ENCODE results near the gene SPATA20. TPM values are rescaled to one million over a fixed set of nuclear protein-coding genes. Genes with fewer than 3 reads are reported as not detected.

SPATA20 gene
- total RNA-seq, 1 experiment from 2014 or later: 149 TPM

DNA sequence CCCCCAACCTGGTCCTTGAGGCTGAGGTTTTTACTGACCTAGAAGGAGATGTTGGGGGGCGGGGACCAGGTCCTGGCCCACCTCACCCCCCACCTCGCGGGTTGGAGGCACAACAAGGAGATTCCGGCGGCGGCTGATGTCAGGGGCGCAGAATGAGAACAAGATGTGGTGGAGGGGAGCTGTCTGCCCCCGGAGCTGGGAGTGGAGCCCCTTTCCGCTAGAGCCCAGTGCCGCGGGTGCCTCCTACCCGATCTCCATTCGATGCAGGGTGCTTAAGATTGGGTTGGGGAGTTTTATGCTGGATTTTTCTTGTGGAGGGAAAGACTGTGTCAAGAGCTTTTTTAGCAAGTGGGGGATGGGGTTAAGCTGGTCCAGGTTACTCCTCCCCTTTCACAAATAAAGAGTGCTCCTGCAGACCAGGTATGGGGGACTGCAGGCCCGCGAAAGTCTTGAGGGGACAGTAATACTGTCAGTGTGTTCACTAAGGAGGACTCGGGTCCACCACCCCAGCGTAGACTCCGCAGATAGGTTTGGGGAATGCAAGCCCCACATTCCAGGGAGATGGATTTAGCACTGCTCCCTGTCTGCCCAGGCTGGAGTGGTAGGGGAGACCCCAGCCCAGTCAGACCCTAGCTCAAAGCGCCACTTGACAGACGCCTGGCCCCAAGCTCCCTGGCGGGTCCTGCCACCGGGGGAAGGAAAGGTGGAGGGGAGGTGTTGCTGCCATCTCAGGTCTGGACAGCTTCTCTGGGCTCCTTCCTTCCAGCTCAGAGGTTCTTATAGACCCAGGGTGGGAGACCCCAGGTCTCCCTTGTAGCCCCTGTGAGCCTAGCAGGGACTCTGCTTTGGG, 15.5 kb downstream of the SPATA20 start:
- Mint-ChIP-seq H3K27me3 (ENCODE audit: insufficient read depth, unreplicated experiment) (peaks cover 22% of the 10 kb centered on the region), H3K27ac (ENCODE audit: unreplicated experiment) (no peak overlapping the region), H3K4me1 (ENCODE audit: low read depth, unreplicated experiment) (peaks cover 7% of the 10 kb centered on the region), H3K9me3 (ENCODE audit: unreplicated experiment) (no peaks in the 10 kb centered on the region), H3K36me3 (ENCODE audit: insufficient read depth, unreplicated experiment) (peaks cover 20% of the 10 kb centered on the region), H3K4me3 (ENCODE audit: unreplicated experiment) (no peak overlapping the region)
- ChIA-PET POLR2A (interaction anchor here (1.7 kb wide), 1 partner anchor 130 kb away, joined by 5 read pairs; no protein-coding TSS in a partner anchor), CTCF (interaction anchor here (0.5 to 6.4 kb wide), 16 partner anchors 12 to 164 kb away, joined by 3 to 103 read pairs (median 3); partner anchors contain the start of gene EPN3)
- no TSS peak for BruUV-seq (replicated peaks)
- intact Hi-C loops (cut with micrococcal nuclease; ENCODE audit: unreplicated experiment): no loop called here
- TF ChIP-seq, protein P1, sequence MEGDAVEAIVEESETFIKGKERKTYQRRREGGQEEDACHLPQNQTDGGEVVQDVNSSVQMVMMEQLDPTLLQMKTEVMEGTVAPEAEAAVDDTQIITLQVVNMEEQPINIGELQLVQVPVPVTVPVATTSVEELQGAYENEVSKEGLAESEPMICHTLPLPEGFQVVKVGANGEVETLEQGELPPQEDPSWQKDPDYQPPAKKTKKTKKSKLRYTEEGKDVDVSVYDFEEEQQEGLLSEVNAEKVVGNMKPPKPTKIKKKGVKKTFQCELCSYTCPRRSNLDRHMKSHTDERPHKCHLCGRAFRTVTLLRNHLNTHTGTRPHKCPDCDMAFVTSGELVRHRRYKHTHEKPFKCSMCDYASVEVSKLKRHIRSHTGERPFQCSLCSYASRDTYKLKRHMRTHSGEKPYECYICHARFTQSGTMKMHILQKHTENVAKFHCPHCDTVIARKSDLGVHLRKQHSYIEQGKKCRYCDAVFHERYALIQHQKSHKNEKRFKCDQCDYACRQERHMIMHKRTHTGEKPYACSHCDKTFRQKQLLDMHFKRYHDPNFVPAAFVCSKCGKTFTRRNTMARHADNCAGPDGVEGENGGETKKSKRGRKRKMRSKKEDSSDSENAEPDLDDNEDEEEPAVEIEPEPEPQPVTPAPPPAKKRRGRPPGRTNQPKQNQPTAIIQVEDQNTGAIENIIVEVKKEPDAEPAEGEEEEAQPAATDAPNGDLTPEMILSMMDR (IDR thresholded peaks at IDR 0.05; ENCODE audit: insufficient read depth in 1 of 2, low read depth in 1 of 2, low read length in 1 of 2, severe bottlenecking in 1 of 2, unreplicated experiment in 1 of 2): no peak
- Histone ChIP-seq H3K9me3 (no peaks in the 10 kb centered on the region), H3K4me1 (peaks cover 16% of the 10 kb centered on the region), H3K27me3 (replicated peaks; ENCODE audit: control insufficient read depth, insufficient read depth, low read length) (peaks cover 14% of the 10 kb centered on the region), H3K4me3 (ENCODE audit: low read depth, low read length) (no peak overlapping the region), H3K36me3 (ENCODE audit: control insufficient read depth, insufficient read depth, low read length) (no peaks in the 10 kb centered on the region)
- DNase-seq: no peak

DNA sequence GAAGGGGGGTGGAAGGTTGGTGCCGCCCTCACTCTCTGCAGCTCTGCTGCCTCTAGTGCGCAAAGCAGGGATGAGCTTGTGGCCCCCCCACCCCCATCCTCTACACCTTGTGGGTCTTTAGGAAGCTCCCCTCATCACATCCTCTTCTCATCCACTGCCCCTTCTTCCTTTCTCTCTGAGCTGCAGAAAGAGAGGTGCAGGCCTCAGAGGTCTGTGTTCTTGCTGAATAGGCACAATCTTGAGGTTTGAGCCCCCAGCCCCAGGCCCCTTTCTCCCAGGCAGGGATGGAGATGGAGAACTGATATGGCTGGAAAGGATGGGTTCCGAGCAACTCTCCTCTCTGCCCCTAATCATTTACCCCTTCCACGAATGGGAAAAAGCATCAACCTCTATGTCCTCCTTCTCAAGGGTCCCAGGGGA, 16.1 kb downstream of the SPATA20 start:
- TF ChIP-seq, protein P1 (IDR thresholded peaks at IDR 0.05; ENCODE audit: insufficient read depth in 1 of 2, low read depth in 1 of 2, low read length in 1 of 2, severe bottlenecking in 1 of 2, unreplicated experiment in 1 of 2): peak in 1 of 2 experiments; percentile 25
- intact Hi-C loops (cut with micrococcal nuclease; ENCODE audit: unreplicated experiment): no loop called here
- H3K36me3 ChIP-seq (ENCODE audit: control insufficient read depth, insufficient read depth, low read length): no peaks in the 10 kb centered on the region
- ChIA-PET CTCF (interaction anchor here (0.5 to 6.4 kb wide), 13 partner anchors 13 to 165 kb away, joined by 3 to 103 read pairs (median 3); partner anchors contain the start of gene EPN3), POLR2A (interaction anchor here (1.7 kb wide), 1 partner anchor 129 kb away, joined by 5 read pairs; no protein-coding TSS in a partner anchor)
- no peaks in the 10 kb centered on the region for H3K9me3 ChIP-seq
- peaks cover 22% of the 10 kb centered on the region for H3K27me3 Mint-ChIP-seq (ENCODE audit: insufficient read depth, unreplicated experiment)
- no peak overlapping the region for H3K4me3 Mint-ChIP-seq (ENCODE audit: unreplicated experiment)
- peaks cover 16% of the 10 kb centered on the region for H3K4me1 ChIP-seq
- H3K4me3 ChIP-seq (ENCODE audit: low read depth, low read length): no peak overlapping the region
- H3K9me3 Mint-ChIP-seq (ENCODE audit: unreplicated experiment): no peaks in the 10 kb centered on the region
- peaks cover 7% of the 10 kb centered on the region for H3K4me1 Mint-ChIP-seq (ENCODE audit: low read depth, unreplicated experiment)
- H3K27me3 ChIP-seq (replicated peaks; ENCODE audit: control insufficient read depth, insufficient read depth, low read length): peaks cover 14% of the 10 kb centered on the region
- peaks cover 20% of the 10 kb centered on the region for H3K36me3 Mint-ChIP-seq (ENCODE audit: insufficient read depth, unreplicated experiment)
- DNase-seq: no peak
- no peak overlapping the region for H3K27ac Mint-ChIP-seq (ENCODE audit: unreplicated experiment)
- BruUV-seq (replicated peaks): no TSS peak

DNA sequence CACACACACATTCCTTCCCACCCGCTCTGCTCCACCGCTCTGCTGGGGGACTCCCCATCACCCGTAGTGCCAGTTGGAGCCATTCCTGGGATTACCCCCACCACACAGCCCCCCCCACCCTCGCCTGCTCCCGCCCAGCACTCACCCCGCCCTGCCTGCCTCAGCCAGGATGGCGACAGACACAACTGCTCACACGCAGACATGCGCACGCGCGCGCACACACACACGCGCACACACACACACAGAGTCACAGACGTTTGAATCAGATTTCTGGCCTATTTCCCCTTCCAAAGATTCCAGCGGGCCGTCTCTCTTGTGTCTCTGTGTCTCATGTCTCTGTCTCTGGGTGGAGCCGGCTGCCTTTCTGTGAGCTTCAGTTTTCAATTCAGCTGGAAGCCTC, 17.9 kb downstream of the SPATA20 start:
- no peaks in the 10 kb centered on the region for H3K9me3 ChIP-seq
- BruUV-seq (replicated peaks): no TSS peak
- intact Hi-C loops (cut with micrococcal nuclease; ENCODE audit: unreplicated experiment): no loop called here
- Mint-ChIP-seq H3K9me3 (ENCODE audit: unreplicated experiment) (no peaks in the 10 kb centered on the region), H3K4me3 (ENCODE audit: unreplicated experiment) (no peak overlapping the region), H3K27me3 (ENCODE audit: insufficient read depth, unreplicated experiment) (peaks cover 22% of the 10 kb centered on the region), H3K36me3 (ENCODE audit: insufficient read depth, unreplicated experiment) (peaks cover 5% of the 10 kb centered on the region), H3K4me1 (ENCODE audit: low read depth, unreplicated experiment) (peaks cover 7% of the 10 kb centered on the region), H3K27ac (ENCODE audit: unreplicated experiment) (no peak overlapping the region)
- POLR2A ChIA-PET: interaction anchor here (0.7 kb wide), 1 partner anchor 27 kb away, joined by 3 read pairs; no protein-coding TSS in a partner anchor
- peaks cover 9% of the 10 kb centered on the region for H3K4me1 ChIP-seq
- H3K4me3 ChIP-seq (ENCODE audit: low read depth, low read length): no peak overlapping the region
- no peaks in the 10 kb centered on the region for H3K36me3 ChIP-seq (ENCODE audit: control insufficient read depth, insufficient read depth, low read length)
- H3K27me3 ChIP-seq (replicated peaks; ENCODE audit: control insufficient read depth, insufficient read depth, low read length): peaks cover 14% of the 10 kb centered on the region
- TF ChIP-seq, protein P1 (IDR thresholded peaks at IDR 0.05; ENCODE audit: insufficient read depth in 1 of 2, low read depth in 1 of 2, low read length in 1 of 2, severe bottlenecking in 1 of 2, unreplicated experiment in 1 of 2): no peak
- no peak for DNase-seq
- CTCF ChIA-PET: interaction anchor here (0.6 to 6.4 kb wide), 4 partner anchors 14 to 128 kb away, joined by 3 to 103 read pairs (median 6); no protein-coding TSS in a partner anchor
